Tibial nerve (tissue), 4 donors: ENCODE measurements around the gene MAP3K4. TPM values are rescaled to one million over a fixed set of nuclear protein-coding genes. Genes with fewer than 3 reads are reported as not detected.
"Not testable (repeated sequence)": the region's sequence is repeated elsewhere in the genome, so short reads cannot be mapped to it uniquely, and the experiment has no call there.

Experiments
- DNase-seq, 2 donors: peaks; one replicate each; pipeline ENCODE4 v3.0.0-alpha.2; 2019; ENCODE audit warnings: low spot score in 2 of 2
- H3K27ac ChIP-seq, 4 donors: fragments of 200-600 bp; sonication (generic) in 3 of 4; one replicate each; pipeline ENCODE4 v1.5.1; 2017 to 2019; ENCODE audit warnings: mild to moderate bottlenecking in 1 of 4
- H3K27me3 ChIP-seq, 2 donors: fragments of 200-600 bp; sonication (generic) in 1 of 2; one replicate each; pipeline versions ENCODE4 v1.5.1 to v1.6.0; 2017 to 2019
- H3K36me3 ChIP-seq, 3 donors: fragments of 200-600 bp; sonication (generic); one replicate each; pipeline ENCODE4 v1.5.1; 2018 to 2019
- H3K4me1 ChIP-seq, 4 donors: fragments of 200-600 bp; sonication (generic) in 3 of 4; one replicate each; pipeline ENCODE4 v1.5.1; 2017 to 2019
- H3K4me3 ChIP-seq, 4 donors: fragments of 200-600 bp; sonication (generic) in 3 of 4; one replicate each; pipeline ENCODE4 v1.5.1; 2017 to 2019; ENCODE audit warnings: mild to moderate bottlenecking in 1 of 4, moderate library complexity in 1 of 4
- H3K9me3 ChIP-seq, 4 donors: fragments of 200-600 bp; sonication (generic) in 3 of 4; one replicate each; pipeline ENCODE4 v1.5.1; 2017 to 2019
- EP300 ChIP-seq, 2 donors: sonication (generic); formaldehyde crosslinking; IDR thresholded peaks; one replicate each; pipeline ENCODE4 v1.6.1; 2017; ENCODE audit warnings: antibody characterized with exemption in 2 of 2, mild to moderate bottlenecking in 1 of 2
- POLR2A ChIP-seq, 2 donors: fragments of 450-650 bp; IDR thresholded peaks; one replicate each; pipeline ENCODE4 v1.6.1; 2017; ENCODE audit warnings: antibody characterized with exemption in 2 of 2, mild to moderate bottlenecking in 2 of 2, moderate library complexity in 2 of 2
- WGBS, 2 donors: methylation state at CpG; one replicate each; pipeline ENCODE4 v1.1.5; 2018; 5-methylcytosine and 5-hydroxymethylcytosine counted together
- total RNA-seq, 4 donors: library from RNA; depleted of rRNA; stranded (reverse); fragments of >200 nt; gene quantifications; one replicate each; pipeline ENCODE4 v1.1.0, GENCODE V29; 2016
- TF ChIP-seq, protein P1 (sequence below), 5 experiments: fragments of 200-600 bp in 3 of 5; fragments of 450-650 bp in 2 of 5; sonication (generic) in 3 of 5; IDR thresholded peaks; one replicate each; pipeline ENCODE4 v1.5.1; 2016 to 2019; ENCODE audit warnings: antibody characterized with exemption in 5 of 5, mild to moderate bottlenecking in 3 of 5, moderate library complexity in 2 of 5

MAP3K4 gene
- total RNA-seq, 4 donors from 2014 or later, result 42.9 to 63.0 (median 56.0) TPM

DNA sequence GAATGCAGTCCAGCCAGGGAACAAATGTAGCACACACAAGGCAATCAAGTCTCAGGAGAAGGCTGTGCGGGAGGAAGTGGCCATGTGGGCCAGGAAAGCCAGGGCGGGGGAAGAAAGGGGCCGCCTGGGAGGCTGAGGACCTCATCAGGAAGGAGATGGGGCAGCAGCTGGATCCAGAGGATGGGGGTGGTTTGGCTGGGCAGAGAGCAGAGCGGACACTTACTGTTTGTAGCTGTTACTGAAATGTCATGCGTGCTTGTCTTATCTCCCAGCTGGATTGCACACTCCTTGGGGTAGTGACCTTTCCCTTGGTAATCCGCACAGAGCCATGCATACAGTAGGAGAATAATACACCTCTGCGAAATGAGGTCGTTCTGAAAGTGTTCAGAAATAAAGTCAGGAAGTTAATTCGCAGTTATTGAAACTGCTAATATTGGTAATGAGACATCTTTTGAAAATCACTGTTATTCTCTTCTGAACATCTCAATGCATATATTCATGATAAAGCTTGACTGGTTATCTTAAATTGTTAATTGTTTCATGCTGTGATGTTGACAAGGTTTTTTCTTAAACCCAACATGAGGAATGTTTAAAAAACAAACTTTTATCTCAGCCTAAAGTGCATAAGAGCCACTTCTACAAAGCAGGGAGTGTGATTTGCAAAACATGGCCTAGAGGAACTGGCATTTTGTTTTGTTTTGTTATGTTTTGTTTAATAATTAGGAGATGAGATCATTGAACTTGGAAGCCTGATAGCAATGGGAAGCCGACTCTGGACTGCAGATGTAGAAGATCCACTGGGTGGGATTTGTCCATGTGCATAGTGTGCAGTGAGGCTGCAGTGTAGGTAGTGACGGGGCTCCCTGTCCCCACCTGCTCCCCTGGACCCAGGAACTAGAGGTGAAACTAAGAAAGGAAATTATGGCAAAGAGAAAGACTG, 18.0 kb upstream of the MAP3K4 start:
- TF ChIP-seq, protein P1, sequence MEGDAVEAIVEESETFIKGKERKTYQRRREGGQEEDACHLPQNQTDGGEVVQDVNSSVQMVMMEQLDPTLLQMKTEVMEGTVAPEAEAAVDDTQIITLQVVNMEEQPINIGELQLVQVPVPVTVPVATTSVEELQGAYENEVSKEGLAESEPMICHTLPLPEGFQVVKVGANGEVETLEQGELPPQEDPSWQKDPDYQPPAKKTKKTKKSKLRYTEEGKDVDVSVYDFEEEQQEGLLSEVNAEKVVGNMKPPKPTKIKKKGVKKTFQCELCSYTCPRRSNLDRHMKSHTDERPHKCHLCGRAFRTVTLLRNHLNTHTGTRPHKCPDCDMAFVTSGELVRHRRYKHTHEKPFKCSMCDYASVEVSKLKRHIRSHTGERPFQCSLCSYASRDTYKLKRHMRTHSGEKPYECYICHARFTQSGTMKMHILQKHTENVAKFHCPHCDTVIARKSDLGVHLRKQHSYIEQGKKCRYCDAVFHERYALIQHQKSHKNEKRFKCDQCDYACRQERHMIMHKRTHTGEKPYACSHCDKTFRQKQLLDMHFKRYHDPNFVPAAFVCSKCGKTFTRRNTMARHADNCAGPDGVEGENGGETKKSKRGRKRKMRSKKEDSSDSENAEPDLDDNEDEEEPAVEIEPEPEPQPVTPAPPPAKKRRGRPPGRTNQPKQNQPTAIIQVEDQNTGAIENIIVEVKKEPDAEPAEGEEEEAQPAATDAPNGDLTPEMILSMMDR (IDR thresholded peaks at IDR 0.05), result no peak
- TF ChIP-seq EP300 (IDR thresholded peaks at IDR 0.05) (no peak), POLR2A (IDR thresholded peaks at IDR 0.05) (no peak)
- H3K4me3 ChIP-seq, result no peak overlapping the region
- 55 to 68% methylated on average over 11 of the region's 11 CpGs for WGBS, 2 donors

DNA sequence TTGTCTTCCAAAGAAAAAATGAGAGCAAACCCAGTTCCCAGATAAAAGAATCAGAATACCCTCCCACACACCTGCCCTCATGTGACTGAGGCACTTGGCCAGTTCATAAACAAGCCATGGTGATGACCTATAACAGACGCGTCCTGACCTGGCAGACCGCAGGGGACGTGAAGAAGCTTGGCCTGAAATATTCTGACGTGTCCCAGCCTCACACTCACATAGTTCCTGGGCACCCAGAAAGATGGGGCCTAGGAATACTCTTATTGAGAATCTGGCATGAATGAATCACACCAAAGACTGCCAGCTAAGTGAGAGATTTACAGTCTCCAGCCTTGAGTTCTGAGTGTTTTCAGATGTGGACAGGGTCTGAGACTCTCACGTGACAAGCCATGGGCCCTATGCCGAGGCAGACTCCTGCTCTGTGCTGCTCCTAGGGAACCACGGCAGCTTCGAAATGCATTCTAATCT, 17.2 kb upstream of the MAP3K4 start:
- Histone ChIP-seq H3K9me3 (no peaks in the 10 kb centered on the region), H3K27ac (peak overlapping the region in 3 of 4 donors; percentile 51 to 84 (median 53)), H3K4me1 (peaks cover 0 to 34% (median 18%) of the 10 kb centered on the region in 4 donors), H3K4me3 (no peak overlapping the region), H3K27me3 (no peaks in the 10 kb centered on the region), H3K36me3 (no peaks in the 10 kb centered on the region)
- whole genome bisulfite sequencing, 2 donors, result 21 to 24% methylated on average over 9 of the region's 9 CpGs
- peak; percentile 56 to 60 for DNase-seq
- TF ChIP-seq, protein P1 (IDR thresholded peaks at IDR 0.05), result no peak
- peak in 1 of 2 donors; percentile 50 for TF ChIP-seq EP300 (IDR thresholded peaks at IDR 0.05)

More for the DNA sequence above, 18.0 kb upstream of the MAP3K4 start:
- Histone ChIP-seq H3K9me3 (no peaks in the 10 kb centered on the region), H3K27me3 (no peaks in the 10 kb centered on the region), H3K27ac (peak overlapping the region in 3 of 4 donors; percentile 51 to 84 (median 53)), H3K36me3 (no peaks in the 10 kb centered on the region), H3K4me1 (peaks cover 0 to 26% (median 14%) of the 10 kb centered on the region in 4 donors)
- no peak for DNase-seq

DNA sequence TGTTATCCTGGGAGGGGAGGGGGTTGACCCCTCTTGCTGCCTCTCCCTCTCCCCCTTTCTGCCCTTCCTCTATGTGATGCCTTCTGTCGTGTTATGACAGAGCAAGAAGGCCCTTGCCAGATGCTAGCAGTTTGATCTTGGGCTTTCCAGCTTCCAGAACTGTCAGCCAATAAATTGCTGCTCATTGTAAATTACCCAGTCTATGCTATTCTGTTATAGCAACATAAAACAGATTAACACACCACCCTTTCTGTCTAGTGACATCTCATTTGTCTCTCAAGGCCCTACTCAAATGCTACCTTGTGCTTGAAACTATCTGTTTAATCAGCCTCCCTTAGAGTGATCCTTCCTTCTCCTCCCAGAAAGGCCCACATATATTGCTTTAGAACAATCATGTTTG, 16.4 kb upstream of the MAP3K4 start:
- no peaks in the 10 kb centered on the region for H3K36me3 ChIP-seq
- peak overlapping the region in 1 of 4 donors; percentile 84 for H3K27ac ChIP-seq
- 79 to 82% methylated on average over 1 of the region's 1 CpG for WGBS, 2 donors
- no peaks in the 10 kb centered on the region for H3K27me3 ChIP-seq
- peaks cover 0 to 34% (median 20%) of the 10 kb centered on the region in 4 donors for H3K4me1 ChIP-seq
- DNase-seq, result no peak
- no peaks in the 10 kb centered on the region for H3K9me3 ChIP-seq
- TF ChIP-seq EP300 (IDR thresholded peaks at IDR 0.05) (no peak), POLR2A (IDR thresholded peaks at IDR 0.05) (no peak)
- TF ChIP-seq, protein P1 (IDR thresholded peaks at IDR 0.05), result no peak
- H3K4me3 ChIP-seq, result no peak overlapping the region

DNA sequence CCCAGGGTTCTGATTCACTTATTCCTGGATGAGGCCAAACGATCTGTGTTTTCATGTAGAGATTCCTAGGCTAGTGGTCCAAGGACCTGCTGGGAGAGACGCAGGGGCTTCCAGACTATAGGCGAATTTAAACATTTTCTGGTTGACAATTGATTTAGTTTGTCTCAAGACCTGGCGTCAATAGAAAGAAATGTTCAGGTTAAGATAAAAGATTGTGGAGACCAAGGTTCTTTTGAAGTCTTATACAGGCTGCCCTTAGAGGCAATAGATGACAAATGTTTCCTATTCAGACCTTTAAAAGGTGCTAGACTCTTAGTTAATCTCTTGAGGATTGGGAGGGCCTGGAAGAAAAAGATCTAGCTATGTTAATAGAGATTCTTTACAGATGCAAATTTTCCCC, 15.6 kb upstream of the MAP3K4 start:
- H3K36me3 ChIP-seq, H3K9me3 ChIP-seq, H3K27ac ChIP-seq, H3K4me3 ChIP-seq, H3K27me3 ChIP-seq, DNase-seq: not testable (repeated sequence)
- 89 to 92% methylated on average over 4 of the region's 4 CpGs for WGBS, 2 donors
- H3K4me1 ChIP-seq, result peaks cover 0 to 34% (median 20%) of the 10 kb centered on the region in 4 donors

DNA sequence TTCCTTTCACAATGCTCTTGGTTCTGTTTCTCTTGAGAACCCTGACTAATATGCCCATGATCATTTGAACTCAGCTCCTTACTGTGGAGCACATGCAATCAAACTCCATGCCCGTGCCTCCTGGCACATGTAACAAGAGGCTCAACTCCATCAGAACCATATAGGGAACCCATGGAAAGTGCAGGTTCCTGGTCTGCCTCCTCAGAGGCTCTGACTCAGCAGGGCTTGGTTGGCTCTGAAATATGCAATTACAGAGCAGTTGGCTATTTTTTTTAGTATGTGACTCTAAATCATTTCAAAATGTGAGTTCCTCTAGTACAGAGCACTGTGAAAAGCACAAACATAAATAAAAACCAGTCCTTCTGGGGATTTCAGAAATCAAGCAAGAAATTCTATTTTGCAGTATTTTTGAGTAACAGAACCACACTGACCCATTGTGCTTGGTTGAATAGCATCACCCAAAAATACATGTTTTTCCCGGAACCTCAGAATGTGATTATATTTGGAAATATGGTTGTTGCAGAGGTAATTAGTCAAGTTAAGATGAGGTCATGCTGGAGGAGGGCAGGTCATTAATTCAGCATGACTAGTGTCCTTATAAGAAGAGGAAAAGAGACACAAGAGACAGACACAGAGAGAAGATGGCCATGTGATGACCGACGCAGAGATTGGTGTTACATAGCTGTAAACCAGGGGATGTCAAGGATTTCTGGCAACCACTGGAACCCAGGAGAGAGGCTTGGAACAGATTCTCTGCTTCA, 13.2 kb upstream of the MAP3K4 start:
- H3K4me3 ChIP-seq, result no peak overlapping the region
- H3K36me3 ChIP-seq, result no peaks in the 10 kb centered on the region
- peak in 1 of 2 donors; percentile 23 for TF ChIP-seq EP300 (IDR thresholded peaks at IDR 0.05)
- TF ChIP-seq POLR2A (IDR thresholded peaks at IDR 0.05), result no peak
- TF ChIP-seq, protein P1 (IDR thresholded peaks at IDR 0.05), result no peak
- DNase-seq, result peak in 1 of 2 donors; percentile 20
- H3K9me3 ChIP-seq, result peaks cover 0 to 4% (median 0%) of the 10 kb centered on the region in 4 donors
- H3K27ac ChIP-seq, result peak overlapping the region in 3 of 4 donors; percentile 42 to 82 (median 58)
- H3K4me1 ChIP-seq, result peaks cover 0 to 30% (median 13%) of the 10 kb centered on the region in 4 donors
- no peaks in the 10 kb centered on the region for H3K27me3 ChIP-seq
- WGBS, 2 donors, result 57 to 59% methylated on average over 4 of the region's 4 CpGs
